ENCODE measurements around the gene PDLIM1.

DNA sequence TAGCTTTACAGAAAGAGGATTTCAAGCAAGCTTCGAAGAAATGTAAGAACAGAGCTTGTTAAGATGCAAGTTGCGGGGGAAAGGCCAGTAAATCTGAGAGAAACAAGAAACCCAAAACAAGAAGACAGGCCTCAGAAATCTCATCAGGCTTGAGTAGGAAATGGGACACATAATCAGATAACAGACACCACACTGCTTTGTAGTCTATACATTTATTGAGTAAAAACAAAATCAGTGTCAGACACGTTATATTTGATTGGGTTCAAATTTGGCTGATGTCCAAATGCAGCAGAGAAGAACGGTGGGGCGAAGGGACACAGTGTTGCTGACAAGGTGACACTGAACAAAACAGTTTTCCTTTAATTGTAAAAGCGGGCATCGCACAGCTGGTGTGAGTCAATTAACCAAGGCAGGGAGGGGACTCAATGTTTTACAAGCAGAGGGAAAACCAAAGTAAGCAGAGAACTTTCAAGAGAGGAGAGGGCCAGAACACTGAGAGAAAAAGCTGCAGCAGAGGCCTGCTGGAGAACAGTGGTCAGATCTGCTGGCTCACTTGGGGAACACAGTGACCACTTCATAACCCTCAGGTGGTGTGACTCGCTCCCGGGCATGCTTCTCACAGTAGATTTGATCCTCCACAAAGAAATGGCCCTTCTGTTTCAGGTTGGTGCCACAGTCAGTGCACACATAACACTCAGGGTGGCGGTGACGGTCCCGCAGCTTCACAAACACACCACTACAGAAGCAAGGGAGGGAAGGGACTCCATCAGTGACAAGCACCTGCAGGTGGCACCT lies 53.2 kb downstream of the PDLIM1 start:
- TF ChIP-seq, protein P1, sequence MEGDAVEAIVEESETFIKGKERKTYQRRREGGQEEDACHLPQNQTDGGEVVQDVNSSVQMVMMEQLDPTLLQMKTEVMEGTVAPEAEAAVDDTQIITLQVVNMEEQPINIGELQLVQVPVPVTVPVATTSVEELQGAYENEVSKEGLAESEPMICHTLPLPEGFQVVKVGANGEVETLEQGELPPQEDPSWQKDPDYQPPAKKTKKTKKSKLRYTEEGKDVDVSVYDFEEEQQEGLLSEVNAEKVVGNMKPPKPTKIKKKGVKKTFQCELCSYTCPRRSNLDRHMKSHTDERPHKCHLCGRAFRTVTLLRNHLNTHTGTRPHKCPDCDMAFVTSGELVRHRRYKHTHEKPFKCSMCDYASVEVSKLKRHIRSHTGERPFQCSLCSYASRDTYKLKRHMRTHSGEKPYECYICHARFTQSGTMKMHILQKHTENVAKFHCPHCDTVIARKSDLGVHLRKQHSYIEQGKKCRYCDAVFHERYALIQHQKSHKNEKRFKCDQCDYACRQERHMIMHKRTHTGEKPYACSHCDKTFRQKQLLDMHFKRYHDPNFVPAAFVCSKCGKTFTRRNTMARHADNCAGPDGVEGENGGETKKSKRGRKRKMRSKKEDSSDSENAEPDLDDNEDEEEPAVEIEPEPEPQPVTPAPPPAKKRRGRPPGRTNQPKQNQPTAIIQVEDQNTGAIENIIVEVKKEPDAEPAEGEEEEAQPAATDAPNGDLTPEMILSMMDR (conservative IDR thresholded peaks at IDR 0.05), result no peak
- no peak for TF ChIP-seq EZH2 (IDR thresholded peaks at IDR 0.05; ENCODE audit: low read depth)
